A549 (cell line): ENCODE measurements around the gene EFCAB5. TPM values are rescaled to one million over a fixed set of nuclear protein-coding genes. Genes with fewer than 3 reads are reported as not detected.
"Not testable (repeated sequence)": the region's sequence is repeated elsewhere in the genome, so short reads cannot be mapped to it uniquely, and the experiment has no call there.

Source experiments
- ATAC-seq, 2 experiments: fragments of 200-7000 bp in 1 of 2; fragments of >200 bp in 1 of 2; cut with Nextera tagmentation in 1 of 2; cut with Tn5 transposase in 1 of 2; 3 replicates each; pipeline versions ENCODE4 v1.8.0 to v1.9.1; 2018 to 2020; ENCODE audit warnings: mild to moderate bottlenecking in 1 of 2, moderate library complexity in 1 of 2
- CTCF ChIA-PET: fragments of 300-600 bp; sonication (Branson Sonifier 250); formaldehyde crosslinking; extraction: SDS; loops from one replicate; lab custom pipeline; 2021; ENCODE audit warnings: antibody characterized with exemption, inconsistent platforms; lab: Yijun Ruan, JAX
- POLR2A ChIA-PET: fragments of 350-600 bp; formaldehyde crosslinking; extraction: SDS; loops from one replicate; lab custom pipeline; 2021; ENCODE audit warnings: antibody characterized with exemption, inconsistent platforms; lab: Yijun Ruan, JAX
- DNase-seq, 2 experiments: peaks; one replicate each; pipeline versions ENCODE4 v3.0.0 to v3.0.0-alpha.2; 2011 to 2016; ENCODE audit warnings: low read depth in 1 of 2, low spot score in 1 of 2
- FAIRE-seq: peaks from 2 replicates; lab custom pipeline; 2011; peaks lifted over from hg19 to GRCh38; lab: Jason Lieb, UNC
- H3K27ac ChIP-seq, 2 experiments: fragments of >200 bp; sonication (Bioruptor Twin); formaldehyde crosslinking; 3 replicates each; pipeline ENCODE4 v1.5.1; 2016 to 2017
- H3K4me1 ChIP-seq: fragments of >200 bp; sonication (Bioruptor Twin); formaldehyde crosslinking; 3 replicates; pipeline ENCODE4 v1.6.1; 2016
- H3K4me2 ChIP-seq: fragments of >200 bp; sonication (Bioruptor Twin); formaldehyde crosslinking; 3 replicates; pipeline ENCODE4 v1.6.1; 2016
- H3K4me3 ChIP-seq: fragments of >200 bp; sonication (Bioruptor Twin); formaldehyde crosslinking; 3 replicates; pipeline ENCODE4 v1.5.1; 2016
- H3K9me3 ChIP-seq: fragments of >200 bp; sonication (Bioruptor Twin); formaldehyde crosslinking; 3 replicates; pipeline ENCODE4 v1.6.1; 2016
- CHD2 ChIP-seq: fragments of 150-350 bp; IDR thresholded peaks from 2 replicates; pipeline ENCODE4 v1.6.1; 2014; ENCODE audit warnings: low read length; ENCODE audit not compliant: partially characterized antibody
- HEYL ChIP-seq: fragments of 250-450 bp; sonication (Bioruptor Pico); IDR thresholded peaks from 2 replicates; pipeline ENCODE4 v1.8.0; 2021; ENCODE audit warnings: mild to moderate bottlenecking, moderate library complexity
- HOXA7 ChIP-seq: fragments of 250-450 bp; sonication (Bioruptor Pico); IDR thresholded peaks from 2 replicates; pipeline ENCODE4 v1.5.0; 2020; ENCODE audit warnings: mild to moderate bottlenecking, moderate library complexity
- JUN ChIP-seq, 2 experiments: fragments of >200 bp; sonication (Bioruptor Twin); formaldehyde crosslinking; IDR thresholded peaks; 2 replicates in 1 of 2; 3 replicates in 1 of 2; pipeline ENCODE4 v1.6.1; 2016 to 2017
- MYC ChIP-seq: IDR thresholded peaks from 2 replicates; pipeline ENCODE4 v1.6.1; 2012; ENCODE audit warnings: mild to moderate bottlenecking, inconsistent platforms, low read length, improper control_type of control experiment, borderline replicate concordance
- SMC3 ChIP-seq: fragments of >200 bp; sonication (Bioruptor Twin); formaldehyde crosslinking; IDR thresholded peaks from 3 replicates; pipeline ENCODE4 v1.6.1; 2018; ENCODE audit warnings: inconsistent platforms
- ZNF302 ChIP-seq: fragments of 250-450 bp; sonication (Bioruptor Pico); IDR thresholded peaks from 2 replicates; pipeline ENCODE4 v1.9.0; 2021; ENCODE audit warnings: inconsistent platforms, mild to moderate bottlenecking, moderate library complexity
- whole genome bisulfite sequencing: methylation state at CpG from one replicate; pipeline ENCODE4 v1.1.6; 2017; ENCODE audit errors: missing lambda C conversion rate; 5-methylcytosine and 5-hydroxymethylcytosine counted together
- polyA plus RNA-seq, 4 experiments: library from polyadenylated mRNA; depleted of rRNA in 3 of 4; stranded (reverse); fragments of >200 nt; fragmentation: RNase III in 1 of 4; extraction: RNeasy Plus Mini Kit Qiagen cat#74134 plus additional on column Dnase treatment in 1 of 4; gene quantifications; 2 replicates in 3 of 4; 3 replicates in 1 of 4; pipeline ENCODE4 v1.2.3, GENCODE V29; 2011 to 2017
- TF ChIP-seq, protein P1 (sequence below): fragments of 250-450 bp; sonication (Bioruptor Pico); IDR thresholded peaks from 2 replicates; pipeline ENCODE4 v1.5.0; 2021; ENCODE audit warnings: mild to moderate bottlenecking, moderate library complexity, borderline replicate concordance
- TF ChIP-seq, protein P2 (sequence below): IDR thresholded peaks from 2 replicates; pipeline ENCODE4 v1.6.1; 2012
- TF ChIP-seq, protein P3 (sequence below): fragments of 200-600 bp; sonication (generic); IDR thresholded peaks from 2 replicates; pipeline ENCODE4 v1.6.1; 2016; ENCODE audit warnings: antibody characterized with exemption, mild to moderate bottlenecking, moderate library complexity

EFCAB5 gene
- polyA plus RNA-seq, 2 of the 4 experiments (the other 2 are of a cell fraction) = 0.65 to 2.6 TPM

DNA sequence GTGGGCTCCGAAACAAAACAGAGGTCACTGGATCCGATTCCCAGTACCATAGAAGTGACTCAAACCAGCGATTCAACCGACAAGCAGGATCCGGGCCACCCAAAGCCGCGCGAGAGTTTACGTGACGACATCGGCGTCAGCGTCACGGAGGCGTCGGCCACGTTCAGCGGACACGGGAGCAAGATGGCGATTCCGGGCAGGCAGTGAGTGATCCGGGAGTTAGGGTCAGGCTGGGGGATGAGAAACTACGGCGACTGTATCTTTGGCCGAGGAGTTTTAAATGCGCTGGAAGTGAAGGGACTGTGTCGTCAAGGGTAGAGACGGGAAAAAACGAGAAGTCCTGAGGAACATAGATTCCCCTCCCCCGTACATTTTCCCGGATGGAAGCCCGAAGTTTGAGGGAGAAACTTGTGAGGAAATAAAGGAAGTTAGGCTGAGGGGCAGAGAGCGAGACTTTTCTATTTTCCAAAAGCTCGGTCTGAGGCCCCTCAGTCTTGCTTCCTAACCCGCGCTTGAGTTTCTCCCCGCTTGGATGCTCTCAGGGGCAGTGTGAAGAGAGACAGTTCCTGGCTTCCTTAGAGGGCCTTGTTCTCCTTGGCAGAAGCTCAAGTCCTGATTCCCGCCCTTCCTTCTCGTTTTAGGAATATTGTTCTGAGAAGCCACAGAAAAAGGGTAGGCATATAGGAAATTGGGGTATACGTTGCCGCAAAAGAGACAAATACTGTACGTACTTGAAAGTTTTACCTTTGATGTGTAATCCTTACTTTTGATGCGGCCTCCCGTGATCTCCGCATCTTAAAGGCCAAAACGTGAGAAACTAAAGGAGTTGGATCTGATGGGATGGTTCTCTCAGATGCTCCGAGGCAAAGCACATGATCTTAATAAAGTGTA is 175.5 kb downstream of the EFCAB5 start, which contains the start of gene NSRP1 (continued):
- TF ChIP-seq, protein P1, sequence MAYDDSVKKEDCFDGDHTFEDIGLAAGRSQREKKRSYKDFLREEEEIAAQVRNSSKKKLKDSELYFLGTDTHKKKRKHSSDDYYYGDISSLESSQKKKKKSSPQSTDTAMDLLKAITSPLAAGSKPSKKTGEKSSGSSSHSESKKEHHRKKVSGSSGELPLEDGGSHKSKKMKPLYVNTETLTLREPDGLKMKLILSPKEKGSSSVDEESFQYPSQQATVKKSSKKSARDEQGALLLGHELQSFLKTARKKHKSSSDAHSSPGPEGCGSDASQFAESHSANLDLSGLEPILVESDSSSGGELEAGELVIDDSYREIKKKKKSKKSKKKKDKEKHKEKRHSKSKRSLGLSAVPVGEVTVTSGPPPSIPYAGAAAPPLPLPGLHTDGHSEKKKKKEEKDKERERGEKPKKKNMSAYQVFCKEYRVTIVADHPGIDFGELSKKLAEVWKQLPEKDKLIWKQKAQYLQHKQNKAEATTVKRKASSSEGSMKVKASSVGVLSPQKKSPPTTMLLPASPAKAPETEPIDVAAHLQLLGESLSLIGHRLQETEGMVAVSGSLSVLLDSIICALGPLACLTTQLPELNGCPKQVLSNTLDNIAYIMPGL (CRISPR knock-in tag) = no peak
- TF ChIP-seq CHD2 (peak; percentile 87), JUN (IDR thresholded peaks at IDR 0.05) (peak; percentile 95 to 97), MYC (peak; percentile 64; the same call in 1 of the 2 replicates)
- TF ChIP-seq, protein P2, sequence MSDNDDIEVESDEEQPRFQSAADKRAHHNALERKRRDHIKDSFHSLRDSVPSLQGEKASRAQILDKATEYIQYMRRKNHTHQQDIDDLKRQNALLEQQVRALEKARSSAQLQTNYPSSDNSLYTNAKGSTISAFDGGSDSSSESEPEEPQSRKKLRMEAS = peak; percentile 89

DNA sequence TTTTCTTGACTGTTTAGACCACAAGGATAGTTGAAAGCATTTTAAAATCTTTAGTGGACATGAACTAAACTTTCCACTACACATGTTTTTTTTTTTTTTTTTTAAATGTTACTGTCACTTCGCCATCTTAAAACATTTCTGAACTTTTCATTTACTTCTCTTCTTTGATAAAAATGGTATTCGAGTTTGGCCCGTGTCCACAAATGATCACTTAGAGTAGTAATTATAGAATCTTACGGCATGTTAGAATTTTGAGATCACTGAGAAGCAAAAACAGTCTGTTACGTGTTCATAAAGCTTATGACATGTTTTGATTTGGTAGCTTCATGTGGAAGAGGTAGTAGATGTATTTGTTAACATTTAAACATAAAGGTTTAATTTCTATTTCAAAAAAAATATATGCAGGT is 176.2 kb downstream of the EFCAB5 start:
- Histone ChIP-seq H3K9me3 (no peaks in the 10 kb centered on the region), H3K4me2 (peak overlapping the region; percentile 90), H3K4me3 (peak overlapping the region; percentile 62), H3K27ac (peak overlapping the region; percentile 89 to 94), H3K4me1 (peaks cover 39% of the 10 kb centered on the region; the same call in 2 of the 3 replicates)
- ATAC-seq (no peak), DNase-seq (no peak), FAIRE-seq (no peak)
- 12% methylated on average over 5 of the region's 5 CpGs for WGBS
- CTCF ChIA-PET = interaction anchor here (1.0 to 2.2 kb wide), 7 partner anchors 8 to 219 kb away, joined by 3 to 21 read pairs (median 7); no protein-coding TSS in a partner anchor
- TF ChIP-seq ZNF302 (CRISPR knock-in tag) (peak; percentile 60; the same call in 1 of the 2 replicates), HOXA7 (CRISPR knock-in tag) (0 out of 2 replicates have a peak, but pooled peaks have one; percentile 71), HEYL (CRISPR knock-in tag) (no peak)
- POLR2A ChIA-PET = interaction anchor here (0.7 to 2.2 kb wide), 6 partner anchors 9 to 219 kb away, joined by 3 to 10 read pairs (median 6); no protein-coding TSS in a partner anchor

DNA sequence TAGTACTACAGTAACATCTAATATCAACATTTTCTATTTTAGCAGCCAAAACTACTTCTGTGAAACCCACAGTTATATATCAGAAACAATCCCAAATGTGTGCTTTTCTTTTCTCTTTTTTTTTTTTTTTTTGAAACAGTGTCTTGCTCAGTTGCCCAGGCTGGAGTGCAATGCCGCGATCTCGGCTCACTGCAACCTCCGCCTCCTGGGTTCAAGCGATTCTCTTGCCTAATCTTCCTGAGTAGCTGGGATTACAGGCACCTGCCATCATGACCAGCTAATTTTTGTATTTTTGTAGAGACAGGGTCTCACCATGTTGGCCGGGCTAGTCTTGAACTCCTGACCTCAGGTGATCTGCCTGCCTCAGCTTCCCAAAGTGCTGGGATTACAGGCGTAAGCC is 177.2 kb downstream of the EFCAB5 start:
- not testable (repeated sequence) for DNase-seq, H3K9me3 ChIP-seq, ATAC-seq, H3K4me3 ChIP-seq, H3K27ac ChIP-seq, FAIRE-seq
- ChIA-PET CTCF (interaction anchor here (0.6 to 2.2 kb wide), 8 partner anchors 12 to 414 kb away, joined by 3 to 21 read pairs (median 4); no protein-coding TSS in a partner anchor), POLR2A (interaction anchor here (2.2 kb wide), 1 partner anchor 12 kb away, joined by 7 read pairs; no protein-coding TSS in a partner anchor)
- WGBS = 95% methylated on average over 7 of the region's 7 CpGs
- H3K4me1 ChIP-seq = peaks cover 30% of the 10 kb centered on the region; the same call in 2 of the 3 replicates
- peak overlapping the region; percentile 90 for H3K4me2 ChIP-seq

DNA sequence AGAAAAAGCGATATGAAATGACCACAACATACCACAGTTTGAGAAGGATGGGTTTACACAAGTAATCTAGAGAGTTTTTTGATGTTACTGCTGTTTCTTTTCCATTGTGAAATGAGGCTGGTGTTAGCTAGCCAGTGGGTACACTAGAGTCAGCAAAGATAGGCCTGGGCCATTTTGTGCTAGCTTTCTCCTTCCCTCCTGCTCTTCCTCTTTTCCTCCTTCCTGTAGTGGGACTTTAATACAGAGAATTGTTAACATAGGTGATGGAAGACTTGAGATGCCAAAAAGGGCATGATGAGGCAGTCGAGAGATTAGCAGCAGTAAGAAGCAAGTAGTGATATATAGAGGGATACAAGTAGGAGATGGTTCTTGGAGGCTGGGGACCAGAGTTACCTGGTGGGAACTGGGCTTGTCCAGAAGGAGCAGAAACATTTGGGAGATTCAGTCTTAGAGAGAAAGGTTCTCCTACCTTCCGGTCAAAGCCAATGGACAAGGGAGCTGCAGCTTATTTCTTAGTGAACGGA is 182.9 kb downstream of the EFCAB5 start:
- POLR2A ChIA-PET = interaction anchor here (0.6 to 1.0 kb wide), 2 partner anchors 20 to 168 kb away, joined by 3 to 4 read pairs; no protein-coding TSS in a partner anchor
- H3K4me2 ChIP-seq = no peak overlapping the region
- FAIRE-seq = no peak
- CTCF ChIA-PET = interaction anchor here (0.8 to 6.0 kb wide), 42 partner anchors 7 to 700 kb away, joined by 3 to 103 read pairs (median 8); partner anchors contain the start of genes BLMH, CRLF3, NSRP1 and SLC6A4
- peak in 1 of 2 experiments; percentile 55; a peak in 3 of 6 replicates for ATAC-seq
- H3K9me3 ChIP-seq = no peaks in the 10 kb centered on the region
- no peak overlapping the region for H3K4me3 ChIP-seq
- no peak for DNase-seq
- H3K27ac ChIP-seq = no peak overlapping the region
- peaks cover 13% of the 10 kb centered on the region; the same call in 2 of the 3 replicates for H3K4me1 ChIP-seq
- no peak for TF ChIP-seq ZNF302 (CRISPR knock-in tag)
- TF ChIP-seq, protein P3, sequence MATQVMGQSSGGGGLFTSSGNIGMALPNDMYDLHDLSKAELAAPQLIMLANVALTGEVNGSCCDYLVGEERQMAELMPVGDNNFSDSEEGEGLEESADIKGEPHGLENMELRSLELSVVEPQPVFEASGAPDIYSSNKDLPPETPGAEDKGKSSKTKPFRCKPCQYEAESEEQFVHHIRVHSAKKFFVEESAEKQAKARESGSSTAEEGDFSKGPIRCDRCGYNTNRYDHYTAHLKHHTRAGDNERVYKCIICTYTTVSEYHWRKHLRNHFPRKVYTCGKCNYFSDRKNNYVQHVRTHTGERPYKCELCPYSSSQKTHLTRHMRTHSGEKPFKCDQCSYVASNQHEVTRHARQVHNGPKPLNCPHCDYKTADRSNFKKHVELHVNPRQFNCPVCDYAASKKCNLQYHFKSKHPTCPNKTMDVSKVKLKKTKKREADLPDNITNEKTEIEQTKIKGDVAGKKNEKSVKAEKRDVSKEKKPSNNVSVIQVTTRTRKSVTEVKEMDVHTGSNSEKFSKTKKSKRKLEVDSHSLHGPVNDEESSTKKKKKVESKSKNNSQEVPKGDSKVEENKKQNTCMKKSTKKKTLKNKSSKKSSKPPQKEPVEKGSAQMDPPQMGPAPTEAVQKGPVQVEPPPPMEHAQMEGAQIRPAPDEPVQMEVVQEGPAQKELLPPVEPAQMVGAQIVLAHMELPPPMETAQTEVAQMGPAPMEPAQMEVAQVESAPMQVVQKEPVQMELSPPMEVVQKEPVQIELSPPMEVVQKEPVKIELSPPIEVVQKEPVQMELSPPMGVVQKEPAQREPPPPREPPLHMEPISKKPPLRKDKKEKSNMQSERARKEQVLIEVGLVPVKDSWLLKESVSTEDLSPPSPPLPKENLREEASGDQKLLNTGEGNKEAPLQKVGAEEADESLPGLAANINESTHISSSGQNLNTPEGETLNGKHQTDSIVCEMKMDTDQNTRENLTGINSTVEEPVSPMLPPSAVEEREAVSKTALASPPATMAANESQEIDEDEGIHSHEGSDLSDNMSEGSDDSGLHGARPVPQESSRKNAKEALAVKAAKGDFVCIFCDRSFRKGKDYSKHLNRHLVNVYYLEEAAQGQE = no peak
- no peak for TF ChIP-seq SMC3
- 94% methylated on average over 4 of the region's 4 CpGs for WGBS
